Vagina (tissue), 2 donors: ENCODE results near the gene FRRS1L.

Experiments
- POLR2A ChIP-seq, 2 donors: fragments of 450-650 bp; IDR thresholded peaks; one replicate each; pipeline ENCODE4 v1.6.1; 2017; ENCODE audit warnings: antibody characterized with exemption in 2 of 2, mild to moderate bottlenecking in 2 of 2, moderate library complexity in 2 of 2
- POLR2AphosphoS5 ChIP-seq, 2 donors: sonication (generic); formaldehyde crosslinking; IDR thresholded peaks; one replicate each; pipeline ENCODE4 v1.9.0; 2017; ENCODE audit warnings: antibody characterized with exemption in 2 of 2, mild to moderate bottlenecking in 2 of 2, low read depth in 1 of 2; ENCODE audit not compliant: insufficient read depth in 1 of 2
- TF ChIP-seq, protein P1 (sequence below), 3 experiments: fragments of 450-650 bp in 2 of 3; fragments of 200-600 bp in 1 of 3; sonication (generic) in 1 of 3; IDR thresholded peaks; one replicate each; pipeline ENCODE4 v1.5.1; 2017 to 2019; ENCODE audit warnings: antibody characterized with exemption in 3 of 3, mild to moderate bottlenecking in 2 of 3, moderate library complexity in 2 of 3

DNA sequence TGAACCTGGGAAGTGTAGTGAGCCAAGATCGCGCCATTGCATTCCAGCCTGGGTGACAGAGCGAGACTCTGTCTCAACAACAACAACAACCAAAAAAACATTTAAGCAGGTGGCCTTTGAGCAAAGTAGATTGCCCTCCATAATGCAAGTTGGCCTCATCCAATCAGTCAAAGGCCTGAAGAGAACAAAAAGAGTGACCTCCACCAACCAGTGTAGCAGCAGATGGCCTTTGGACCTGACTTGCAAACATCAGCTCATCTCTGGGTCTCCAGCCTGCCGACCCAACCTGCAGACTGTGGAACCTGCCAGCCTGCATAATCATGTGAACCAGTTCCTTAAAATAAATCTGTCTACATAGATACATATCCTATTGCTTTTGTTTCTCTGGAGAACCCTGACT lies 7.5 kb downstream of the FRRS1L start:
- TF ChIP-seq POLR2A (IDR thresholded peaks at IDR 0.05) (no peak), POLR2AphosphoS5 (IDR thresholded peaks at IDR 0.05; ENCODE audit: insufficient read depth in 1 of 2, low read depth in 1 of 2) (no peak)
- TF ChIP-seq, protein P1, sequence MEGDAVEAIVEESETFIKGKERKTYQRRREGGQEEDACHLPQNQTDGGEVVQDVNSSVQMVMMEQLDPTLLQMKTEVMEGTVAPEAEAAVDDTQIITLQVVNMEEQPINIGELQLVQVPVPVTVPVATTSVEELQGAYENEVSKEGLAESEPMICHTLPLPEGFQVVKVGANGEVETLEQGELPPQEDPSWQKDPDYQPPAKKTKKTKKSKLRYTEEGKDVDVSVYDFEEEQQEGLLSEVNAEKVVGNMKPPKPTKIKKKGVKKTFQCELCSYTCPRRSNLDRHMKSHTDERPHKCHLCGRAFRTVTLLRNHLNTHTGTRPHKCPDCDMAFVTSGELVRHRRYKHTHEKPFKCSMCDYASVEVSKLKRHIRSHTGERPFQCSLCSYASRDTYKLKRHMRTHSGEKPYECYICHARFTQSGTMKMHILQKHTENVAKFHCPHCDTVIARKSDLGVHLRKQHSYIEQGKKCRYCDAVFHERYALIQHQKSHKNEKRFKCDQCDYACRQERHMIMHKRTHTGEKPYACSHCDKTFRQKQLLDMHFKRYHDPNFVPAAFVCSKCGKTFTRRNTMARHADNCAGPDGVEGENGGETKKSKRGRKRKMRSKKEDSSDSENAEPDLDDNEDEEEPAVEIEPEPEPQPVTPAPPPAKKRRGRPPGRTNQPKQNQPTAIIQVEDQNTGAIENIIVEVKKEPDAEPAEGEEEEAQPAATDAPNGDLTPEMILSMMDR (IDR thresholded peaks at IDR 0.05) = no peak
